GM19324 (cell line): ENCODE measurements around the gene C9orf153.

ENCODE experiments used
- ATAC-seq: cut with Tn5 transposase; IDR thresholded peaks from one replicate; pipeline ENCODE4 v1.9.1; 2021; ENCODE audit warnings: mild to moderate bottlenecking, moderate library complexity; ENCODE audit not compliant: unreplicated experiment, low FRiP score

The C9orf153 gene

DNA sequence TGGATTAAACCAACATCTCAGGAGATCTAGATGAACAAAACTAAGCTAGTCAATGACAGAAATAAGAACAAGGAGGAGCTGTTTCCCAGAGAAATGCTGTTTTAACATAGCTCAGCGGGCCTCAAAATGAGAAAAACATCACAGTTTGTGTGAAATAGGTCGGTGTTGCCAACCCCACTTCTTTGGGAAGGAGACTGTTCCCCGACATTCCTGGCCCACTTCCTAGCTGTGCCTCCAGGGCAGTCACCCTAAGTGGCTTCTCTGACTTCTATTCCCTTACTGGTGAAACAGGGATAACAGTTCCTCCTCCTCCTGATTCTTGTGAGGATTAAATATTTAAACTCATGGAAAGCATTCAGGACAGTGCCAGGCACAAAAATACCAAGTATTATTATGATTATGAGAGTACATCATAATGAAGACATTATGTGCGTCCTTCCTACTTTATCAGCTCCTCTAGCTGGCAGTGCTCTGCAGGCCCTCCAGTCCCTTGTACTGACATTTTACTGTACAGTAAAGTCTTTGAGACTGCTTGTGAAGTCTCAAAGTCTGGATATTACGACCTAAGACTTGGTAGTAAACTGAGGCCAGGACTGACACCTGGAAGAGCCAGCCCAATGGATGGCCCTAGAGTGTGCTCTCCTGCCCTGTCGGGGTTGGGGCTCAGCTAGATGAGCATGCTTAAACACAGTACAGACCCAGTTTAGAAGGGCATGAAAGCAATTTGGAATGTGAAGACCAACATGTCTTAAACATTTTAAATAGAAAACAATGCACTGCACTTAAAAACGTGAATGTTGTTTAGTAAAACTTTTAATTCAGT, 15.6 kb upstream of the C9orf153 start:
- no peak for ATAC-seq

- ATAC-seq: no peak
Observed at GRCh38 chr9:86272221-86272620, 12.8 kb upstream of the C9orf153 start.

- no peak for ATAC-seq
Observed at GRCh38 chr9:86263876-86264275, 4.4 kb upstream of the C9orf153 start.

DNA sequence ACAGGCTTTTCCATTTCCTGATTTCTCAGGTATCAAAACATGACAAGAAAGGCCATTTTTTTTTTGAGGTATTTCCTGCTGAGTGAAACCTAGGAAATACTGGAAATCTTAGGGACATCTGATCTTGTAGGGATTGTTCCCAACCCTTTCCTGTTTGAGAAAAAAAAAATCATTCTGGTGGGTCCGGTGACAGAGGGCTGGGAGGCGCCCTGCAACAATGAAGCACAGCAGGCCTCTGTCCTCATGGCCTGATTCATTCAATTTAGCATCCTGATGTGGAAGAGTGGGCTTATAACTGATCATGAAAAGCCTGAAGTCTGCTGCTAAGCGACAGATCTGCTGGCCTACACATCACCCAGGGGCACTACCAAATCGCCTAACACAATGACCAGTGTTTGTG, 3.0 kb upstream of the C9orf153 start:
- no peak for ATAC-seq

GRCh38 chr9:86257391-86257790, 2.1 kb downstream of the C9orf153 start:
- ATAC-seq: no peak

DNA sequence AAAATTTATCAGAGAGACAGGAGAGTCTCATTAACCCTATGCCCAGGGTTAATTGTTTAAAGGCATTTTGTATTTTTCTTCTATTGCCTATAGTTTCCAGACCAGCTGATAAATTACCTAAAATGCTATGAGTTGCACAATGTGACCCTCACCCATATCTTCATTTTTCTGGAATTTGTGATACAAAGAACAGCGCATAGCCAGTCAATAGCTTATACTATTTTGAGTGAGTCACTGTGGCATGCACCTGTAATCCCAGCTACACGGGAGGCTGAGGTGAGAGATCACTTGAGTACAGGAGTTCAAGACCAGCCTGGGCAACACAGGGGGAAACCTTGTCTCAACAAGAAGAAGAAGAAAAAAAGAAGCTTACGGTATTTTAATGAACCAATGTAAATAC, 2.8 kb downstream of the C9orf153 start:
- ATAC-seq: no peak

- no peak for ATAC-seq
Observed at GRCh38 chr9:86253577-86253976, 5.9 kb downstream of the C9orf153 start.

- no peak for ATAC-seq
Observed at GRCh38 chr9:86252870-86253269, 6.6 kb downstream of the C9orf153 start.

GRCh38 chr9:86250123-86250522, 9.3 kb downstream of the C9orf153 start:
- ATAC-seq: no peak

DNA sequence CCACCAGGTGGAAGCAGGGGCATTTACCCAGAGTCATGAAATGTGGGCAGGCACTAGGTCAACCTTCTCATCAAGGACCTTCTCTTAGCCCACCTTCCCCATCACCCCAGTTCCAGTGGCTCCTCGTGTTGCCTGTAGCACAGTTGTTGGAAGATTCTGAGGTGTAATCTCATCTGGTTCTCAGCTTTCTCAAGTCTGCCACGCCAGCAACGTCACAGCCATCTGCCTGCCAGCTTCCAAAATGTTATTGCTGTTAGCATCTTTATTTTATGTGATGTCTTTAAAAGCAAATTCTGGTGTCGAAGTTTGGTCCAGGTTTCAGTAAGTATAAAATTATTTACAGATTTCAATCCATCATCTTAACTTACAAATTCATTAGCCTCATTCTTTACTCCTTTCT, 10.7 kb downstream of the C9orf153 start:
- ATAC-seq: no peak

DNA sequence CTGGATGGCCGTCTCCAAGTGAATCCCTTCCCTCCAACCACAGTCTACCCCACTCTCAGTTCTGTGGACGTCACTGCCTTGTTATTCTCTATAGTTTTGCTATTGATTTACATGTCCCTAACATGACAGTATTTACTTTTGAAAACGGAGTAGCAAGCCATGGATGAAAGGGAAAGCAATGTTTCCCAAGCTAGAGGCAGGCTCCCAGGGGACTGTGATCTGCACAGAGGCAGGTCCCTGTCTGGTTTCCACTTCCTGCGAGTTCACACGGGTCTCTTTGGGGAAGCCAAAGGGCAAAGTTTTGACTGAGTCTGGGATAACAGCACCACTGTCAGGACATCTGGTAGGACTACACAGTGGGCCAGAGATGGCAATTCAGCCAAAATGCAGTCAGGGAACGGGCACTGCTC, 12.7 kb downstream of the C9orf153 start:
- ATAC-seq: peak; percentile 51

DNA sequence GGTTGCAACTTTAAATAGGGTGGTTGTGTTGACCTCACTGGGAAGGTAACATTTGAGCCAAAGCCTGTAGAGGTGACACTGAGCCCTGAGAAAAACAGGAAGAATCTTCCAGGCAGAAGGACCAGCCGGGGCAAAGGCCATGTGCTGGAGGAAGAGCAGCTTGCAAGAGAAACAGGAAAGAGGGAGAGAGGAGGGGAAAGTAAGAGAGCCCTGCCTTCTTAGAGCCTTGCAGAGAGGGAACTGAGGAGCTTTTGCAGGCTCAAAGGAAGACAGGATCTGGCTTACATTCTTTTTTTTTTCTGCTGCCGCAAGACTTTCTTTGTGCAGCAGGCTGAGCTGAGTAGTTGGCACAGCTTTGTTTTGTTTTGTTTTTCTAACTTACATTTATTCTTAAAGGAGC, 17.4 kb downstream of the C9orf153 start:
- no peak for ATAC-seq

DNA sequence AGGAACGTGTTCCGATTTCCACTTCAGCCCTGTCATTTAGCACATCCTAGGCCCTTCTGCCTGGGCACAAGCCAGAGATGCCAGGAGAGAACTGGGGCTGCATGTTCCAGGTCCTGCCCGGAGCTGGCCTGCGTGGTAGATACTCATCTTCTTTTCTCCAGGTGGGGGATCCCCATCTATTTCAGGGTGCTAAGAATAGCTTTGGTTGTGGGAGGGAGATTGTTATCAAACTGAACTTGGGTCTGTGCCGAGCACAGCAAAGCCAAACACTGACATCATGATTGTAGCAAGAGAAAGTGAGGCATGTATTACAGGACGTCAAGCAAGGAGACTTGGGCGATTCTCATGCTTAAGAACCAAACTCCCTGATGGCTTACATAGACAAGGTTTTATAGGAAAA, 18.2 kb downstream of the C9orf153 start:
- no peak for ATAC-seq

DNA sequence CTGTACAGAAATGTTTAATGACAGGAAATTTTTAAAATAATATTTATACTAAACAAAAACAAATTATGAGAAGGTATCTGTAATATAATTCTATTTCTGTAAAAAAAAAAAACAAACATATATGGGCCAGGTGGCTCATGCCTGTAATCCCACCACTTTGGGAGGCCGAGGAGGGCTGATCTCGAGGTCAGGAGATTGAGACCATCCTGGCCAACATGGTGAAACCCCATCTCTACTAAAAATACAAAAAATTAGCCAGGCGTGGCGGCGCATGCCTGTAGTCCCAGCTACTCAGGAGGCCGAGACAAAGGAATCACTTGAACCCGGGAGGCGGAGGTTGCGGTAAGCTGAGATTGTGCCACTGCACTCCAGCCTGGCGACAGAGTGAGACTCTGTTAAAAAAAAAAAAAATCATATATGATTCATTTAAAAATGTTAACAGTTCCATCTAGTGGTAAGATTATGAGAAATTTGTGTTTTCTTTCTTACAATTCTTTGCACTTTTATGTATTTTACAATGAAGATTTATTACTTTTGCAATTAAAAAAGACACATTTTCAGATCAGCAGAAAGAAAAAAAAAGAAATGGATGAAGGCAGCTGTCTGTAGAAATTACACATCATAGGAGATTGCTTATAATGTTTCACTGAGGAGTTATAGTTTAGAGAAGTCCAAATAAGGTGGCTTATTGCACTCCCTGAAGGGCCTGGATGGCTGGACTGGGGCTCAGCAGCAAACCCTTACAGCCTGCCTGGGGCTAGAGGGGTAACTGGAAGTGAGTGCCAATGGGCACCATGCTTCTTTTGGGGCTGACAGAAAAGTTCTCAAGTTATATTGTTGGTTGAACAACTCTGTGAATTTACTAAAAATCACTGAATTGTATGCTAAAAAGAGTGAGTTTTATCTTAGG, 20.3 kb downstream of the C9orf153 start:
- ATAC-seq: no peak

- no peak for ATAC-seq
Observed at GRCh38 chr9:86230858-86231257, 28.6 kb downstream of the C9orf153 start.

GRCh38 chr9:86222667-86223066, 36.8 kb downstream of the C9orf153 start:
- no peak for ATAC-seq

- ATAC-seq: no peak
Observed at GRCh38 chr9:86219606-86220005, 39.9 kb downstream of the C9orf153 start.

GRCh38 chr9:86217076-86217755, 42.2 kb downstream of the C9orf153 start:
- no peak for ATAC-seq

- no peak for ATAC-seq
Observed at GRCh38 chr9:86207193-86207592, 52.3 kb downstream of the C9orf153 start.

DNA sequence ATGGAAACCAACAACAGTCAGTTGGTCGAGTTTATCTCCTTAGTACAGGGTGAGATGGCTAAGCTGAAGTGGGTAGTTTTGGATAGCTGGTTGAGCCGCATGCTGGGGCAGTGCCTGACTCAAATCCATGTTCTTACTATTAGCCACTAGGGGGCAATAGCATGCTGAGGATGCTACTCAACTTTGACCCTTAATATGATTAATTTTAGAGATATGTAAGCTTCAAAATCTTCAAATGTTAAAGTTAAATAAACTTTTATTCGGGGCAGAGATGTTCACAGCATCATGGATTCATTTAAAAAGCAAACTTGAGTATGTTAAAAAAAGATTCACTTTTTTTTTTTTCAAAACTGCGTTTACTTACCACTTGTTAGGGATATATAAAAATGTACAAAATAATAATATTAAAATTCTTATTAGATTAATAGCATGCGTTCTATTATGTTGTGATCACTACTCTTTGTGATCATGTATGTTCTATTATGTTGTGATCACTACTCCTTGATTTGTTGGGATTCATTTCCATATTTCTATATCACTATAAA, 57.0 kb downstream of the C9orf153 start:
- ATAC-seq: no peak
